ENCODE results near the gene HTRA2.
A peak's percentile ranks its signal among the peaks of the same experiment; 100 is the strongest.

The HTRA2 gene

GRCh38 chr2:74566076-74566753 lies 36.5 kb downstream of the HTRA2 start:
- no peak for FAIRE-seq

DNA sequence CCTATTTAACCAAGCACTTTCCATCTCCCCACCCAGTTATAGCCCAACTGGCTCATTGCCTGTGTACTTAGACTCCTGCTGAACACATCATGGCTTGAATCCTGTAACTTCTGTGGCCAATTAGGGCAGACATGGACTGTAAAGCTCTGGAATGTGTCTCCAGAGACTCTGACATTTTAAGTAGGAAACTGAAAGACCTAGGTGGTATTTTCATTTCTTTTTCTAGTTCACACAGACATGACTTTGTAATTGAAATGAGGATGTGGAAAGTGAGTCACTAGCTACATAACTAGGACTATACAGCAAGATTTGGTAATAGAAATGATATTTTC lies 37.0 kb downstream of the HTRA2 start:
- FAIRE-seq, result peak; percentile 99

- FAIRE-seq, result peak; percentile 82
Observed at GRCh38 chr2:74567881-74568280, 38.1 kb downstream of the HTRA2 start.

- no peak for FAIRE-seq
Observed at GRCh38 chr2:74569686-74570085, 40.0 kb downstream of the HTRA2 start.

- no peak for FAIRE-seq
Observed at GRCh38 chr2:74571058-74571457, 41.3 kb downstream of the HTRA2 start.

DNA sequence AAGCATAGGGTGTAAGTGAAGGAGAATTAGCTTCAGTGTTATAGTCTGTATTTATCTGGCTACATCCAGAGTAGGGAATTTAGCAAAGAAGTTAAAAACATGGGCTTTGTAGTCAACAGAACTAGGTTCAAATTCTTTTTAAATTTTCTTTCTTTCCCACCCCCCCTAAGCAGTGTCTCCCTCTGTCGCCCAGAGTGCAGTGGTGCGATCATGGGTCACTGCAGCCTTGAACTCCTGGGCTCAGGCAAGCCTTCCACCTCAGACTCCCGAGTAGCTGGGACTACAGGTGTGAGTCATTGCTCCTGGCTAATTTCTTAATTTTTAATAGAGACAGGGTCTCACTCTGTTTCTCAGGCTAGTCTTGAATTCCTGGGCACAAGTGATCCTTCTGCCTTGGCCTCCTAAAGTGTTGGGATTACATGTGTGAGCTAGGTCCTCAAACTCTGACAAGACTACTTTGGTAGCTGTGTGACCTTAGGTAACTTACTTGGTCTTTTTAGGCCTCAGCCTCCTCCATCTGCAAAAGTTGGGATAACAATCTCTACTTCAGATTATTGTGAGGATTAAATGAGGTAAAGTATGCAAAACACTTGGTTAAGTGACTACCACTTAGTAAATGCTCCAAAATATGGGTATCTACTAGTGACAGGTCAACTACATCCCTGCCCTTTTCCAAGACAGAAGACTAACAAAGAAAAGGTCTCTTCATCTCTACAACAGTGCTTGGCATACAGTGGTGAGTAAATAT lies 42.6 kb downstream of the HTRA2 start:
- FAIRE-seq, result no peak

DNA sequence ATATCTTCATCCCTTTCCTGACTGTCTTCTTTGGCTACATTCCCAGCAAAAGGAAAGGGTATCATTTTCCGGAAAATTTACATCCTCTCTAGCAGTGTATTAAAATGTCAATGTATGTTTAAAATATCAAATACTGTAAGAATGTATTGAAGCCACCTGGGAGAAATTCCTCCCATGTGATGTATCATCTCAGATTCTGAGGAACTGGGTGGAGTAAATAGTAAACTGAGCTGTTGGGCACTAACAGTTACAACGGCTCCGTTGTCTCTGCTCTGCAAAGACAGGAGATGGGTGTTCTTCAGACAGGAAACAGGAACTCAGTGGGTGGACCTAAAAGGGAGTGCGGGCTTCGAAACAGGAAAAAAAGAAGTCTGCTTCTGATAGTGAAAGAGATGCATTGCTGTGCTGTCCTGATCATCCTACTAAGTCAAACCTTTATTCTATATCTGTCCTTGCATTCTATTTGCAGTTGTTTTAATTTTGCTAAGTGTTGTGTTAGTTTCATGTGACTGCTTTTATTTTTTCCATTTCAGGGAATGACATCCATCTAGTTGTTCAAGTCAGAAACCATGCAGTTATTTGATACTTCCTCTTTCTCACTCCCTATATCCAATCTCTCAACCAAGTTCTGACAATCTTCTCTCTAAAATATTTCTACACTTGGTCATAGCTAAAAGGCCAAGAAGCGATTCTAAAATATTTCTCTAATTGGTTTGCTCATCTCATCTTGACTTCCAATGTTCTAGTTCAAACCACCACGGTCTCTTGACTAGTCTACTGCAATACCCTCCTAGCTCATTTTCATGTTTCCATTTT lies 44.2 kb downstream of the HTRA2 start:
- peak; percentile 100 for FAIRE-seq

DNA sequence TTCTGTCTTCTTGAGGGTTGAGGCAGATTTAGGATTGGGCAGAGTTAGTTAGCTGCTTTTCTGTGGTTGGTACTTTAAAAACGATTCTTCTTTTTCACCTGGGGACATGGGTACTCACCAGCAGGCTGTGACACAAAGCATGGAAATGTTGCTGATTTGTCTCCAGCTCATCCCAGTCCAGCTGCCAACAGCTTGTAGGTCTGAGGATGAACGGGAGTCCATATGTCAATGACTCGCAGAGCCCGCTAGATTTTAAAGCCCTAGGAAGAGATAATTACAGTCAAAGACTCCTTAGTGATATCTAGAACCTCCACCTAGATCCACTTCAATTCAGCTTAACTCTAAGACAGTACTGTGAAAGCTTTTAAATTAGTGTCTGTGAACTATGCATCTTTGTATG lies 45.6 kb downstream of the HTRA2 start:
- no peak for FAIRE-seq

DNA sequence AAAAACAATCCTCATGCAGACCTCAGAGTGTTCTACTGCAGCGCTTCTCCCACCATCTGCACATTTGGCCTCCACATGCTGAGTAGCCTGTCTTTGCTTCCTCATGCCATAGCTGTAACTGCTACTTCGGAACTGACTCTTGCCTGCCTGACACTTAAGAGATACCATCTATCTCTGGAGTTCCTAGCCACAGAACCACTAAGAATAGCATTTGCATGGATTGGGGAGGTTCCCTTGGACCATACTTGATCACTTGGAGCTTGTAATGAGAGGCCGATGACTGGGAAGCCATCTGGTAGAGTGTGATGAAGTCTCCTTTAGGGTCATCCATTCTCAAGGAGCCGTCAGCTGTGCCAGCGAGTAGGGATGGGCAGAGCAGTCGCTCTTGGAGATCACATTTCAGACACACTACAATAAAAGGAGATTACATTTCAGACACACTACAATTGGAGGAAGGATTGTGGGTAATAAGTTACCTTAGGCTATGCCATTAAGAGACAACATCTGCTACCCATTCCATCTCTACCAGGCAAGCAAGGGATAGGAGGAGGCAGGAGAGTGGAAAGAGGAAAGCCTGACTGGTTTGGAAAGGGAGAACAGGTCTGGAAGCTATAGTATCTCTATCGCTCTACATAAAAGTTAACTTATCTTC lies 46.6 kb downstream of the HTRA2 start:
- no peak for FAIRE-seq

DNA sequence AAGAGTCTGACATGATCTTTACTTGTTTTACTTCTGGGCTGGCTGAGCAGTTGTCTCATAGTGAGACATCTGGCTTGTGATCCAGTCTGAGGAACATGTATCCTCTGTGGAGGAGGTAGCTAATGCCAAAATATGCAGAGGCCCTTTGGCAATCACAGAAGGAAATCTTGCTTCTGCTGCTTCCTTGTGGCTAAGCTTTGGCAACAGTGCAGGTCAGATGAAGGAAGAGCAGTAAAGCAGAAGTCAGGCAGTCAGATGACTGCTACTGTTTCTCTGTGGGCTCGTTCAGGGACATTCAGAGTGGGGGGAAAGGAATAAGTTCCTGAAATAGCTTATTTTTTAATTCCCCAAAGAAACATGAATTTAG lies 47.1 kb downstream of the HTRA2 start:
- peak; percentile 77 for FAIRE-seq

DNA sequence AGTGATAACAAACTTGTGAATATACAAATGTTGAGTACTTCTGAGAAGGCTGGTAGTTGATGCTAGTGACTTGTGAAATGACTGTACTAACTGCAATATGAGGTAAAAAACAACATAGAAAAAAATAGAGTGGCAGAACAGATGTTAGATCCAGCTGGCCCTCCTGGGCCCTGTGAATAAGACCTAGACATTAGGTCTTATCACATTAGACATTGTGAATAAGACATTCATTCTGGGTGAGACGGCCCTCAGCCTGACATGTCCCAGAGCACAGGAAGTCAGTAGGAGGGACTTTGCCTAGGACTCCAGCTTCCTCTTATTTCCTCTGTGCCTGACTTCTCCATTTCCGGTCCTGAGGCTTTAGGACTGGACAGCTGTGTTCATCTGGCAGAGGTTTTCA lies 47.7 kb downstream of the HTRA2 start:
- no peak for FAIRE-seq

GRCh38 chr2:74578408-74578807 lies 48.7 kb downstream of the HTRA2 start:
- no peak for FAIRE-seq

DNA sequence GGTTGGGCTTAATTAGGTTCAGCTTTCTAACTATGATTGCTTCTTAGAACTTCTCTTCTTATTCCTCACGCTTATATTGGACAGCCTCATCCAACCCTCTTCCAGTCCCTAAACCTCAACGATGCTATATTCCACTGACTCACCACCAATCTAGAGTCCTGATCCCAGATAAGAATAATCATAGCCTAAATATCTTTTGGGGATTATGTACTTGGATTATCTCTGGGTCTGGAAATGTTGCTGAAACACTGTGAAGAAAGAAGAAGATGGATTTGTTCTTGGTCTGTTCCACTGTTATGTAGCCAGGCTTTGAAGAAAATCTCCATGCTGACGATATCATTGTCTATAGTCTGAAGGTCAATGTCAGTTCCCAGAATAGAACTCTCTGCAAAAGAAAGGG lies 51.7 kb downstream of the HTRA2 start:
- FAIRE-seq, result no peak

GRCh38 chr2:74582184-74582583 lies 52.5 kb downstream of the HTRA2 start:
- no peak for FAIRE-seq

Data from A204.1 (cell line).